ENCODE results near the gene BMPR1B.

GRCh38 chr4:94803181-94803580 lies 45.4 kb downstream of the BMPR1B start:
- TF ChIP-seq, protein P1, sequence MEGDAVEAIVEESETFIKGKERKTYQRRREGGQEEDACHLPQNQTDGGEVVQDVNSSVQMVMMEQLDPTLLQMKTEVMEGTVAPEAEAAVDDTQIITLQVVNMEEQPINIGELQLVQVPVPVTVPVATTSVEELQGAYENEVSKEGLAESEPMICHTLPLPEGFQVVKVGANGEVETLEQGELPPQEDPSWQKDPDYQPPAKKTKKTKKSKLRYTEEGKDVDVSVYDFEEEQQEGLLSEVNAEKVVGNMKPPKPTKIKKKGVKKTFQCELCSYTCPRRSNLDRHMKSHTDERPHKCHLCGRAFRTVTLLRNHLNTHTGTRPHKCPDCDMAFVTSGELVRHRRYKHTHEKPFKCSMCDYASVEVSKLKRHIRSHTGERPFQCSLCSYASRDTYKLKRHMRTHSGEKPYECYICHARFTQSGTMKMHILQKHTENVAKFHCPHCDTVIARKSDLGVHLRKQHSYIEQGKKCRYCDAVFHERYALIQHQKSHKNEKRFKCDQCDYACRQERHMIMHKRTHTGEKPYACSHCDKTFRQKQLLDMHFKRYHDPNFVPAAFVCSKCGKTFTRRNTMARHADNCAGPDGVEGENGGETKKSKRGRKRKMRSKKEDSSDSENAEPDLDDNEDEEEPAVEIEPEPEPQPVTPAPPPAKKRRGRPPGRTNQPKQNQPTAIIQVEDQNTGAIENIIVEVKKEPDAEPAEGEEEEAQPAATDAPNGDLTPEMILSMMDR (IDR thresholded peaks at IDR 0.05): no peak
- no peak for TF ChIP-seq EP300 (IDR thresholded peaks at IDR 0.05)
